Karpas-422 (cell line): Measurements from ENCODE around the gene CD244. TPM values are rescaled to one million over a fixed set of nuclear protein-coding genes. Genes with fewer than 3 reads are reported as not detected.

Experiments
- DNase-seq: peaks from one replicate; pipeline ENCODE4 v3.0.0-alpha.2; 2015
- H2AFZ ChIP-seq: fragments of 200-600 bp; sonication (generic); 2 replicates; pipeline ENCODE4 v1.6.1; 2014; ENCODE audit warnings: antibody characterized with exemption, low read length, mixed read lengths
- H3K27ac ChIP-seq: fragments of 200-600 bp; sonication (generic); 2 replicates; pipeline ENCODE4 v1.5.1; 2014; ENCODE audit warnings: mild to moderate bottlenecking, low read length, moderate library complexity
- H3K27me3 ChIP-seq: fragments of 200-600 bp; sonication (generic); 2 replicates; pipeline ENCODE4 v1.6.1; 2014; ENCODE audit warnings: low read length, mixed read lengths
- H3K36me3 ChIP-seq: fragments of 200-600 bp; sonication (generic); 2 replicates; pipeline ENCODE4 v1.6.1; 2014; ENCODE audit warnings: low read length, mixed read lengths; ENCODE audit not compliant: insufficient read depth
- H3K4me1 ChIP-seq: fragments of 200-600 bp; sonication (generic); 2 replicates; pipeline ENCODE4 v1.6.1; 2014; ENCODE audit warnings: mild to moderate bottlenecking, low read length, mixed read lengths
- H3K4me2 ChIP-seq: fragments of 200-600 bp; sonication (generic); 2 replicates; pipeline ENCODE4 v1.6.1; 2014; ENCODE audit warnings: low read length, low read depth, mild to moderate bottlenecking; ENCODE audit not compliant: poor library complexity, severe bottlenecking
- H3K4me3 ChIP-seq: fragments of 200-600 bp; sonication (generic); 2 replicates; pipeline ENCODE4 v1.5.1; 2014; ENCODE audit warnings: mild to moderate bottlenecking, antibody characterized with exemption, low read length, mixed read lengths
- H3K79me2 ChIP-seq: fragments of 200-600 bp; sonication (generic); 2 replicates; pipeline ENCODE4 v1.6.1; 2014; ENCODE audit warnings: mild to moderate bottlenecking, low read length, mixed read lengths
- H3K9ac ChIP-seq: fragments of 200-600 bp; sonication (generic); 2 replicates; pipeline ENCODE4 v1.6.0; 2014; ENCODE audit warnings: low read length
- H3K9me2 ChIP-seq: fragments of 200-600 bp; sonication (generic), shearing (Covaris generic); replicated peaks from 2 replicates; pipeline ENCODE4 v1.6.0; 2014; ENCODE audit warnings: mild to moderate bottlenecking, low read length, moderate library complexity; ENCODE audit not compliant: insufficient read depth
- H3K9me3 ChIP-seq: fragments of 300-700, 200-600 bp; sonication (generic); 2 replicates; pipeline ENCODE4 v1.6.1; 2014; ENCODE audit warnings: low read length, mixed read lengths
- H4K20me1 ChIP-seq: fragments of 200-600 bp; sonication (generic); 2 replicates; pipeline ENCODE4 v1.6.1; 2014; ENCODE audit warnings: mild to moderate bottlenecking, antibody characterized with exemption, low read length, low read depth; ENCODE audit not compliant: insufficient read depth
- total RNA-seq: library from RNA; depleted of rRNA; stranded (reverse); fragments of >200 nt; shearing (Covaris generic); gene quantifications from 2 replicates; pipeline ENCODE4 v1.2.3, GENCODE V29; 2014; ENCODE audit warnings: low replicate concordance

CD244 gene
- total RNA-seq, 1 experiment from 2014 or later, result not detected

- H3K27ac ChIP-seq, result no peak overlapping the region
- H3K9me2 ChIP-seq, result no peaks in the 10 kb centered on the region
- no peak overlapping the region for H3K9ac ChIP-seq
- no peaks in the 10 kb centered on the region for H3K79me2 ChIP-seq
- H3K36me3 ChIP-seq, result no peaks in the 10 kb centered on the region
- no peak overlapping the region for H3K4me2 ChIP-seq
- no peaks in the 10 kb centered on the region for H3K9me3 ChIP-seq
- H3K4me3 ChIP-seq, result no peak overlapping the region
- peaks cover 4% of the 10 kb centered on the region; the same call in 1 of the 2 replicates for H3K4me1 ChIP-seq
- H2AFZ ChIP-seq, result no peak overlapping the region
- no peaks in the 10 kb centered on the region for H3K27me3 ChIP-seq
- DNase-seq, result peak; percentile 50
- no peaks in the 10 kb centered on the region for H4K20me1 ChIP-seq
Observed at GRCh38 chr1:160837558-160838205, 25.0 kb downstream of the CD244 start.

GRCh38 chr1:160836981-160837557, 25.6 kb downstream of the CD244 start:
- Histone ChIP-seq H3K9me3 (no peaks in the 10 kb centered on the region), H3K79me2 (no peaks in the 10 kb centered on the region), H4K20me1 (no peaks in the 10 kb centered on the region), H3K27me3 (no peaks in the 10 kb centered on the region), H3K36me3 (no peaks in the 10 kb centered on the region), H3K9ac (no peak overlapping the region), H3K4me1 (peaks cover 4% of the 10 kb centered on the region; the same call in 1 of the 2 replicates), H3K4me2 (no peak overlapping the region), H3K27ac (no peak overlapping the region), H3K9me2 (no peaks in the 10 kb centered on the region), H3K4me3 (no peak overlapping the region), H2AFZ (no peak overlapping the region)
- no peak for DNase-seq

DNA sequence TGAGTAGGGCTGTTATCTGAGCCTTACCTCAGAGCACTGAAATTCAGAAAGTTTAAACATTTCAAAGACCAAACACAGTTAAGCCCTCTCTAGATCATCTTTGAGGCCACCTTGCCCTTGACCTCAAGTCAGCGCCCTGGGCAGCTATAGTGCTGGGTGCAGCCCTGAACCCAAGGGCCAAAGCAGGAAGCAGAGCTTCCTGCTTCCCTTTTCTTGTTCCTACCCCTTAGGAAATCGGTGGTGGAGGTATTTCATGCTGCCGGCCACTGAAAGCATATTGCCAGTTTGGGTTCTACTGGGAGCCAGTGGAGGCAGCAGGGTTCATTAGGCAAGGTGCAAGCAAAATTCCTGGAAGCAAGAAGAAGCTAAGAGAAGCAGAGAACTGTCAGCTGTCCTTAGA, 26.1 kb downstream of the CD244 start:
- Histone ChIP-seq H3K27me3 (no peaks in the 10 kb centered on the region), H3K9me3 (no peaks in the 10 kb centered on the region), H3K27ac (no peak overlapping the region), H3K4me2 (no peak overlapping the region), H3K4me1 (peaks cover 4% of the 10 kb centered on the region; the same call in 1 of the 2 replicates), H3K9ac (no peak overlapping the region), H2AFZ (no peak overlapping the region), H3K4me3 (no peak overlapping the region), H3K36me3 (no peaks in the 10 kb centered on the region), H4K20me1 (no peaks in the 10 kb centered on the region), H3K79me2 (no peaks in the 10 kb centered on the region), H3K9me2 (no peaks in the 10 kb centered on the region)
- DNase-seq, result no peak

DNA sequence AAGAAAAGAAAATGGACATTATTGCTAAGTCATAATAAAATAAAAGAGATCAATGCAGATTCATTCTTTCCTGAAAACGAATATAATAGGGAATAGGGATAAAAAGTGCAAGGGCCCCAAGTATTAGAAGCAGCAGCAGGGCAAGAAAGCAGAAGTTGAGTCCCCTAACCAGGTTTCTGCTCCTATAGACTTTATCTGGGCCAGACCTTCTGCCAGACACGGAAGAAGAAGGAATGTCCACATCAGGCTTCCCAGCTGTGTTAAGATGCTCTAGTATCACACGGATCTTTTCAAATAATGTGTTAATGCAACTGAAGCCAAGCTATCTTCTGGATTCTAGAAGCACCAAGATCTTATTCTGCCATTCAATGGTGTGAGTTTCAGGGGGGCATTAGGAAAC, 26.9 kb downstream of the CD244 start:
- no peak overlapping the region for H2AFZ ChIP-seq
- H3K79me2 ChIP-seq, result no peaks in the 10 kb centered on the region
- peaks cover 4% of the 10 kb centered on the region; the same call in 1 of the 2 replicates for H3K4me1 ChIP-seq
- H4K20me1 ChIP-seq, result no peaks in the 10 kb centered on the region
- no peaks in the 10 kb centered on the region for H3K36me3 ChIP-seq
- no peaks in the 10 kb centered on the region for H3K9me3 ChIP-seq
- no peak overlapping the region for H3K9ac ChIP-seq
- H3K9me2 ChIP-seq, result no peaks in the 10 kb centered on the region
- H3K4me2 ChIP-seq, result no peak overlapping the region
- H3K4me3 ChIP-seq, result no peak overlapping the region
- H3K27ac ChIP-seq, result no peak overlapping the region
- no peaks in the 10 kb centered on the region for H3K27me3 ChIP-seq
- no peak for DNase-seq

DNA sequence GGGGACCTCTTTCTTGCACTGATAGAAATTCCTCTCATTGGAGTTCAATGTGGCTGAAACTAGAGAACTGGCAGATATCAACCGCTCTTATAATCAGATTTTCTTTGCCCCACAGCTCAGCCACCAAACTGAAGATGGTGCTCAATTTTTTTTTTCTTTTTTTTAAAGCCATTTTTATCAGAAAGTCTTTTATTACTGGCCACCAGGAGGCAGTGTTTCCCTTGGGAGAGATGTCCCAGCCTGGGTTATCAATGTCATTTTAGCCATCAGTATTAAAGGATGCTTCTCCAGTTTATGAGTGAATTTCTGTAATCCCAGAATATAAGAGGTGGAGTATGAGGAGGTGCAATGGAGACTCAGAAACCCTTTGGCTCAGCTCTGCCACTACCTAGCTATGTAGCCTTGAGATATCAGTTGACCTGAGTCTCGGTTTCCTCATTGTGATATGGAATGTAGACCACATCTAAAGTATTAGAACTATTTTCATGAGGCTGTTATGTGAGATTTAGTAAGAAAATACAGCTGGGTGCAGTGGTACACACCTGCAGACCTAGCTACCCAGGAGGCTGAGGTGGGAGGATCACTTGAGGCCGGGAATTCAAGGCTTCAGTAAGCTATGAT, 27.6 kb downstream of the CD244 start:
- no peak overlapping the region for H3K9ac ChIP-seq
- no peaks in the 10 kb centered on the region for H3K9me3 ChIP-seq
- no peak overlapping the region for H3K27ac ChIP-seq
- H3K4me2 ChIP-seq, result no peak overlapping the region
- peaks cover 4% of the 10 kb centered on the region; the same call in 1 of the 2 replicates for H3K4me1 ChIP-seq
- no peaks in the 10 kb centered on the region for H4K20me1 ChIP-seq
- DNase-seq, result peak; percentile 63
- H3K4me3 ChIP-seq, result no peak overlapping the region
- H3K79me2 ChIP-seq, result no peaks in the 10 kb centered on the region
- no peak overlapping the region for H2AFZ ChIP-seq
- H3K27me3 ChIP-seq, result no peaks in the 10 kb centered on the region
- H3K36me3 ChIP-seq, result no peaks in the 10 kb centered on the region
- H3K9me2 ChIP-seq, result no peaks in the 10 kb centered on the region

DNA sequence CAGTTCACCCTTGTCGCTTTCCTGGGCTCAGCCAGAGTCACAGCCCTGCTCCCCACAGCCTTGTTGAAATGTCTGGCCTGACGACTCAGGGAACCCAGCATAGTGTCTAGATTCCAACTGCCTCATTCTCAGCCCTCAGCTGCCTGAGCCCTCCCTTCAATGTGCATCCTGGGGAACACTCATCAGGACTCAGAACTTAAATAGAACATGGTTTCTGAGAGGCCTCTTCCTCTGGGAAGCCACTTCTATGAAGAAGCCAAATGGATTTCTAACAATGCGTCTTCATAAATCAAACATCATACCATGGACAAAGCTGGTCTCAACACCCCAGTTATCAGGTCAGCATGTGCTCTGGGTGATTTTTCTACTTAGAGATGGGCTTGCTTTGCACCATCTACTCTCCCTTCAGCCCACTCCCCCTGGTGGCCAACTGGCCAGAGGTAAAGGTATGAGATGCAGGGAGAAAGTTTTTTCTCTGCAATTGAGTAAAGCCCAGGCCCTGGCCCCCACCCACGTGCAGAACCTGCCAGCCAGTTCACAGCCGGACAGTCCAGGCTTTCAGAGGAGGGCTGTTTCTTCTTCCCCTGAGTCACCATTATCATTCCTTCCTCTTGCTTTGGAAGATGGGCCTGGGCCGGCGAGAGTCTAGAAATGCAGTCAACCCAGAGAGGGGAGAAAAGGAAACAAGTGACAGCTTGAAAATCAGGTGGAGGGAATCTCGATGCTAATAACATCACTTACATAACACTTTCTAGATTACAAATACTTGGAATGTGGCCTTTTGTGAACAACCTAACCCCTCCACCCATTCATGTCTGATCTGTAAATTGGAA, 32.1 kb downstream of the CD244 start:
- no peak overlapping the region for H3K4me3 ChIP-seq
- H3K4me2 ChIP-seq, result no peak overlapping the region
- H3K27ac ChIP-seq, result no peak overlapping the region
- no peaks in the 10 kb centered on the region for H3K79me2 ChIP-seq
- no peak overlapping the region for H3K9ac ChIP-seq
- DNase-seq, result peak; percentile 89
- H3K9me2 ChIP-seq, result no peaks in the 10 kb centered on the region
- no peaks in the 10 kb centered on the region for H3K9me3 ChIP-seq
- no peaks in the 10 kb centered on the region for H3K4me1 ChIP-seq
- H3K36me3 ChIP-seq, result no peaks in the 10 kb centered on the region
- H3K27me3 ChIP-seq, result no peaks in the 10 kb centered on the region
- H4K20me1 ChIP-seq, result no peaks in the 10 kb centered on the region
- H2AFZ ChIP-seq, result no peak overlapping the region

- no peak overlapping the region for H3K4me3 ChIP-seq
- no peaks in the 10 kb centered on the region for H3K9me3 ChIP-seq
- no peak overlapping the region for H3K27ac ChIP-seq
- no peak overlapping the region for H2AFZ ChIP-seq
- no peaks in the 10 kb centered on the region for H4K20me1 ChIP-seq
- H3K9me2 ChIP-seq, result no peaks in the 10 kb centered on the region
- no peaks in the 10 kb centered on the region for H3K27me3 ChIP-seq
- no peak for DNase-seq
- H3K4me2 ChIP-seq, result no peak overlapping the region
- no peak overlapping the region for H3K9ac ChIP-seq
- H3K4me1 ChIP-seq, result no peaks in the 10 kb centered on the region
- H3K79me2 ChIP-seq, result no peaks in the 10 kb centered on the region
- H3K36me3 ChIP-seq, result no peaks in the 10 kb centered on the region
Observed at GRCh38 chr1:160829766-160830165, 32.9 kb downstream of the CD244 start.

GRCh38 chr1:160827418-160827817, 35.3 kb downstream of the CD244 start:
- no peak overlapping the region for H2AFZ ChIP-seq
- H3K9ac ChIP-seq, result no peak overlapping the region
- no peak overlapping the region for H3K4me2 ChIP-seq
- no peaks in the 10 kb centered on the region for H3K4me1 ChIP-seq
- no peaks in the 10 kb centered on the region for H4K20me1 ChIP-seq
- no peaks in the 10 kb centered on the region for H3K9me3 ChIP-seq
- DNase-seq, result no peak
- no peak overlapping the region for H3K27ac ChIP-seq
- no peak overlapping the region for H3K4me3 ChIP-seq
- H3K36me3 ChIP-seq, result no peaks in the 10 kb centered on the region
- H3K9me2 ChIP-seq, result no peaks in the 10 kb centered on the region
- H3K79me2 ChIP-seq, result no peaks in the 10 kb centered on the region
- no peaks in the 10 kb centered on the region for H3K27me3 ChIP-seq
